ENCODE data around the gene MBNL2.

The MBNL2 gene

DNA sequence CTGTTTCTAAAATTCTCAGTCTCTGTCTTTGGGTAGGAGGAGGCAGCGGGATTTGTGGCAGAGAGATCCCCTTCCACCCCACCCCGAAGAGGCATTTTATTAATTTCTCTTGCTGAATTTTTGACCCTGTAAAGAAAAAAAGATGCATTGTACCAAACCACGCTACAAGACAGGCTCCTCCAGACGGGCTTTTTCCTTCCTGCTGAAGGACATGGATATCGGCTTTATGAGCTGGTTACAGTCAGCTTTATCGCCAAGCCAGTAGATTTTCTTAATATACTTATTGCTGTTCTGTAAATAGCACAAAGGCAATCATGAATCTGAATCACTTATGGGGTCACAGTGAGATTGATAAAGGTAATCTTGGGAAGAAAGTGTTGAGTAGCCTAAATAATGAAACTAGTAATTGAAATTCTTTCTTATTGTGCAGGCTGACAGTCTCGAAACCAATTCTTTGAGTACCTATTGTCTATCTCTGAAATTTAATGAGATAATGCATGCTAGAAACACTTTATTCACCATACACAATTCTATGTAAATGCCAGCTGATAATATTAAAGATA lies 24.5 kb downstream of the MBNL2 start:
- Histone ChIP-seq H3K4me1 (ENCODE audit: low read length) (no peaks in the 10 kb centered on the region), H3K27ac (ENCODE audit: low read length) (no peak overlapping the region), H3K4me2 (ENCODE audit: low read depth, low read length) (no peak overlapping the region), H3K9me2 (replicated peaks; ENCODE audit: insufficient read depth, low read length) (no peaks in the 10 kb centered on the region), H3F3A (ENCODE audit: insufficient read depth, low read length) (no peaks in the 10 kb centered on the region), H3K9ac (ENCODE audit: low read length) (no peak overlapping the region), H4K20me1 (ENCODE audit: insufficient read depth, low read length) (no peaks in the 10 kb centered on the region), H3K9me3 (replicated peaks; ENCODE audit: insufficient read depth, low read length) (no peaks in the 10 kb centered on the region), H2AFZ (ENCODE audit: low read length) (no peak overlapping the region), H3K4me3 (ENCODE audit: low read length) (no peak overlapping the region), H3K79me2 (ENCODE audit: low read length) (peaks cover 95% of the 10 kb centered on the region), H3K27me3 (replicated peaks; ENCODE audit: insufficient read depth, low read length) (no peaks in the 10 kb centered on the region), H3K36me3 (replicated peaks; ENCODE audit: insufficient read depth, low read length) (no peaks in the 10 kb centered on the region)
- no peak for DNase-seq
- TF ChIP-seq, protein P1, sequence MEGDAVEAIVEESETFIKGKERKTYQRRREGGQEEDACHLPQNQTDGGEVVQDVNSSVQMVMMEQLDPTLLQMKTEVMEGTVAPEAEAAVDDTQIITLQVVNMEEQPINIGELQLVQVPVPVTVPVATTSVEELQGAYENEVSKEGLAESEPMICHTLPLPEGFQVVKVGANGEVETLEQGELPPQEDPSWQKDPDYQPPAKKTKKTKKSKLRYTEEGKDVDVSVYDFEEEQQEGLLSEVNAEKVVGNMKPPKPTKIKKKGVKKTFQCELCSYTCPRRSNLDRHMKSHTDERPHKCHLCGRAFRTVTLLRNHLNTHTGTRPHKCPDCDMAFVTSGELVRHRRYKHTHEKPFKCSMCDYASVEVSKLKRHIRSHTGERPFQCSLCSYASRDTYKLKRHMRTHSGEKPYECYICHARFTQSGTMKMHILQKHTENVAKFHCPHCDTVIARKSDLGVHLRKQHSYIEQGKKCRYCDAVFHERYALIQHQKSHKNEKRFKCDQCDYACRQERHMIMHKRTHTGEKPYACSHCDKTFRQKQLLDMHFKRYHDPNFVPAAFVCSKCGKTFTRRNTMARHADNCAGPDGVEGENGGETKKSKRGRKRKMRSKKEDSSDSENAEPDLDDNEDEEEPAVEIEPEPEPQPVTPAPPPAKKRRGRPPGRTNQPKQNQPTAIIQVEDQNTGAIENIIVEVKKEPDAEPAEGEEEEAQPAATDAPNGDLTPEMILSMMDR (IDR thresholded peaks at IDR 0.05; ENCODE audit: low read length): no peak
- no peak for TF ChIP-seq EZH2 (optimal IDR thresholded peaks at IDR 0.05; ENCODE audit: low read depth, low read length)
- TF ChIP-seq EZH2phosphoT487 (IDR thresholded peaks at IDR 0.05; ENCODE audit: low read length): no peak

- no peak overlapping the region for H2AFZ ChIP-seq (ENCODE audit: low read length)
- TF ChIP-seq EZH2 (optimal IDR thresholded peaks at IDR 0.05; ENCODE audit: low read depth, low read length) (no peak), EZH2phosphoT487 (IDR thresholded peaks at IDR 0.05; ENCODE audit: low read length) (no peak)
- TF ChIP-seq, protein P1 (IDR thresholded peaks at IDR 0.05; ENCODE audit: low read length): no peak
- no peaks in the 10 kb centered on the region for H3K27me3 ChIP-seq (replicated peaks; ENCODE audit: insufficient read depth, low read length)
- H4K20me1 ChIP-seq (ENCODE audit: insufficient read depth, low read length): no peaks in the 10 kb centered on the region
- H3K79me2 ChIP-seq (ENCODE audit: low read length): peaks cover 90% of the 10 kb centered on the region
- no peaks in the 10 kb centered on the region for H3K4me1 ChIP-seq (ENCODE audit: low read length)
- no peak overlapping the region for H3K4me2 ChIP-seq (ENCODE audit: low read depth, low read length)
- no peaks in the 10 kb centered on the region for H3K9me2 ChIP-seq (replicated peaks; ENCODE audit: insufficient read depth, low read length)
- no peaks in the 10 kb centered on the region for H3K36me3 ChIP-seq (replicated peaks; ENCODE audit: insufficient read depth, low read length)
- no peak for DNase-seq
- no peak overlapping the region for H3K9ac ChIP-seq (ENCODE audit: low read length)
- no peak overlapping the region for H3K27ac ChIP-seq (ENCODE audit: low read length)
- H3K9me3 ChIP-seq (replicated peaks; ENCODE audit: insufficient read depth, low read length): no peaks in the 10 kb centered on the region
- H3F3A ChIP-seq (ENCODE audit: insufficient read depth, low read length): no peaks in the 10 kb centered on the region
- H3K4me3 ChIP-seq (ENCODE audit: low read length): no peak overlapping the region
Measured at GRCh38 chr13:97248243-97248642, 26.1 kb downstream of the MBNL2 start.

DNA sequence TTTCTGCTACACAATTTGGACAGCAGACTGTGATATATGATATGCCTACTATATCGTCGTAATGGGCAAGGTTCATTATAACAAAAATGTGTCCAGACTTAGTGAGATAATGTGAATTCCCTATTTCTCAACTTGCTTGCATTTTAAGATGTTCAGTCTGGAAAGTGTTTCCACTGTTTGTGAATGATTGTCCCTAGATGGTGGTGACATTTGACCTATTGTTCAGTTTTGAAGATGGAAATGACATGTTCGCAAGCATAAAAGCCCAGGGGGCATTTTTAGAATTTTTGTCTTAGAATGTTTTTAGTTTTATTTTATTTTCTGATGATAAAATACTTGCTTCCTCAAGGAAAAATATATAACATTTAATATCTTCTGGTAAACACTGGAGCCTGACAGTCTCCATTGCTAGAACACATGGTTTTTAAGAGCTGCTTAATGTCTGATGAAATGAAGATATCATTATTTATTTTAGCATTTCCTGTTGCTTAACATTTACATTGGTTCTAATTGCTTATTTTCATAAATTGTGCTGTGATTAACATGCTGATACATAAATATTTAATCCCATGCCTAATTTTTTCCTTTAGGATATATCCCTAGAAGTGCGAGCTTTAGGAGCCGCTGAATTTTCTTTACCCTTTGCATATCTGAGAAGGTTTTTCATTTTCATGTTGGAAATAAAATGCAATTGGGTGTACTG lies 27.1 kb downstream of the MBNL2 start:
- Histone ChIP-seq H3K4me2 (ENCODE audit: low read depth, low read length) (no peak overlapping the region), H3K27ac (ENCODE audit: low read length) (no peak overlapping the region), H3K79me2 (ENCODE audit: low read length) (peaks cover 87% of the 10 kb centered on the region), H2AFZ (ENCODE audit: low read length) (no peak overlapping the region), H3K9me2 (replicated peaks; ENCODE audit: insufficient read depth, low read length) (no peaks in the 10 kb centered on the region), H3K27me3 (replicated peaks; ENCODE audit: insufficient read depth, low read length) (no peaks in the 10 kb centered on the region), H4K20me1 (ENCODE audit: insufficient read depth, low read length) (no peaks in the 10 kb centered on the region), H3K9ac (ENCODE audit: low read length) (no peak overlapping the region), H3K36me3 (replicated peaks; ENCODE audit: insufficient read depth, low read length) (no peaks in the 10 kb centered on the region), H3K4me3 (ENCODE audit: low read length) (no peak overlapping the region), H3K4me1 (ENCODE audit: low read length) (no peaks in the 10 kb centered on the region), H3K9me3 (replicated peaks; ENCODE audit: insufficient read depth, low read length) (no peaks in the 10 kb centered on the region), H3F3A (ENCODE audit: insufficient read depth, low read length) (no peaks in the 10 kb centered on the region)
- TF ChIP-seq, protein P1 (IDR thresholded peaks at IDR 0.05; ENCODE audit: low read length): no peak
- TF ChIP-seq EZH2phosphoT487 (IDR thresholded peaks at IDR 0.05; ENCODE audit: low read length): no peak
- TF ChIP-seq EZH2 (optimal IDR thresholded peaks at IDR 0.05; ENCODE audit: low read depth, low read length): no peak
- no peak for DNase-seq

Data from MM.1S (cell line).